Measurements from ENCODE around the gene ATIC.

DNA sequence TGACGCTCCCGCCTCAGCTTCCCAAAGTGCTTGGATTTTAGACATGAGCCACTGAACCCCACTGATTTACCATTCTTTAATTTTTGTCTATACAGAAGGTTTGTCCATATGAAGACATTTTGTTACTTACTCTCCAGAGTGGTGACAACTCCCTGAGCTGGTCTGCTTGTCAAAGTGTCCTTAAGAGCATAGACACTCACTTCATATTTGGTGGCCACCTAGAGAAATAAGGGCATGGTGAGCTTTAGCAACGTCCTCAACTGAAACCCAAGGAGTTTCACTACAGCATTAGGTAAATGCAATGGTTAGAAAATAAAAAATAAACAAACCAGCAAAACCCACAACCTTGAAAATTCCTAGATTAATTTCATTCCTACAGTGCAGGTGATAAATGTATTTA, 66.2 kb downstream of the ATIC start:
- TF ChIP-seq KDM1A (IDR thresholded peaks at IDR 0.05; ENCODE audit: low read depth) (no peak), POLR2A (IDR thresholded peaks at IDR 0.05; ENCODE audit: low read length) (no peak), CHD2 (IDR thresholded peaks at IDR 0.05; ENCODE audit: low read length, partially characterized antibody) (no peak), SMC3 (IDR thresholded peaks at IDR 0.05) (no peak), MAFK (IDR thresholded peaks at IDR 0.05; ENCODE audit: partially characterized antibody) (no peak), HOXA7 (CRISPR knock-in tag; IDR thresholded peaks at IDR 0.05) (no peak), CEBPB (IDR thresholded peaks at IDR 0.05) (no peak), HDAC2 (IDR thresholded peaks at IDR 0.05) (no peak)
- TF ChIP-seq, protein P1, sequence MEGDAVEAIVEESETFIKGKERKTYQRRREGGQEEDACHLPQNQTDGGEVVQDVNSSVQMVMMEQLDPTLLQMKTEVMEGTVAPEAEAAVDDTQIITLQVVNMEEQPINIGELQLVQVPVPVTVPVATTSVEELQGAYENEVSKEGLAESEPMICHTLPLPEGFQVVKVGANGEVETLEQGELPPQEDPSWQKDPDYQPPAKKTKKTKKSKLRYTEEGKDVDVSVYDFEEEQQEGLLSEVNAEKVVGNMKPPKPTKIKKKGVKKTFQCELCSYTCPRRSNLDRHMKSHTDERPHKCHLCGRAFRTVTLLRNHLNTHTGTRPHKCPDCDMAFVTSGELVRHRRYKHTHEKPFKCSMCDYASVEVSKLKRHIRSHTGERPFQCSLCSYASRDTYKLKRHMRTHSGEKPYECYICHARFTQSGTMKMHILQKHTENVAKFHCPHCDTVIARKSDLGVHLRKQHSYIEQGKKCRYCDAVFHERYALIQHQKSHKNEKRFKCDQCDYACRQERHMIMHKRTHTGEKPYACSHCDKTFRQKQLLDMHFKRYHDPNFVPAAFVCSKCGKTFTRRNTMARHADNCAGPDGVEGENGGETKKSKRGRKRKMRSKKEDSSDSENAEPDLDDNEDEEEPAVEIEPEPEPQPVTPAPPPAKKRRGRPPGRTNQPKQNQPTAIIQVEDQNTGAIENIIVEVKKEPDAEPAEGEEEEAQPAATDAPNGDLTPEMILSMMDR (IDR thresholded peaks at IDR 0.05): no peak
- TF ChIP-seq, protein P2, sequence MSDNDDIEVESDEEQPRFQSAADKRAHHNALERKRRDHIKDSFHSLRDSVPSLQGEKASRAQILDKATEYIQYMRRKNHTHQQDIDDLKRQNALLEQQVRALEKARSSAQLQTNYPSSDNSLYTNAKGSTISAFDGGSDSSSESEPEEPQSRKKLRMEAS (IDR thresholded peaks at IDR 0.05): no peak

Data from A549 (cell line).